Measurements from ENCODE around the gene SLCO2A1. TPM values are rescaled to one million over a fixed set of nuclear protein-coding genes. Genes with fewer than 3 reads are reported as not detected.

SLCO2A1 gene
- total RNA-seq, 2 donors from 2014 or later: 26.3 to 34.8 TPM

GRCh38 chr3:133901083-133901482 is 128.6 kb downstream of the SLCO2A1 start:
- Histone ChIP-seq H3K27ac (no peak overlapping the region), H3K27me3 (peaks cover 2% of the 10 kb centered on the region), H3K4me1 (no peaks in the 10 kb centered on the region), H3K9me3 (no peaks in the 10 kb centered on the region), H3K9ac (ENCODE audit: low read depth in 2 of 2, low read length in 2 of 2) (no peak overlapping the region), H3K36me3 (no peaks in the 10 kb centered on the region), H3K4me3 (no peak overlapping the region)
- no peak for DNase-seq
- intact Hi-C loops (cut with DNase I): no loop called here
- TF ChIP-seq CTCF (IDR thresholded peaks at IDR 0.05): no peak

DNA sequence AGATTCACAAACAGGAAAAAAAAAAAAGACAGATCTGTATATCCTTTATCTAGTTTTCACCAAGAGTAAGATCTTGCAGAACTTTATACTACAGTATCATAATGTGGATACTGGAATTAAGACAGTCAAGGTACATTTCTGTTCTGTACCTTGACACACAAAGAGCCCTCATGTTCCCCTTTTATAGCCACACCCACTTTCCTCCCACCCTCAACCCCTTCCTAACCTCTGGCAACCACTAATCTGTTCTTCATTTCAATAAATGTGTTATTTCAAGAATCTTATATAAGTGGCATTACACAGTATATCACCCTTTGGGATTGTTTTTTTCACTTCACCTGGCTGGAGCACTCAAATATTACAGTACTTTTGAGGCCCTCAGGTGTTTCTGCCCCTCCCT is 130.4 kb downstream of the SLCO2A1 start:
- TF ChIP-seq CTCF (IDR thresholded peaks at IDR 0.05): no peak
- Histone ChIP-seq H3K27ac (no peak overlapping the region), H3K27me3 (peaks cover 20% of the 10 kb centered on the region), H3K4me1 (peaks cover 6% of the 10 kb centered on the region), H3K9me3 (no peaks in the 10 kb centered on the region), H3K9ac (ENCODE audit: low read depth in 2 of 2, low read length in 2 of 2) (no peak overlapping the region), H3K36me3 (no peaks in the 10 kb centered on the region), H3K4me3 (no peak overlapping the region)
- intact Hi-C loops (cut with DNase I): no loop called here
- DNase-seq: no peak

GRCh38 chr3:133897547-133897946 is 132.2 kb downstream of the SLCO2A1 start:
- intact Hi-C loops (cut with DNase I): no loop called here
- Histone ChIP-seq H3K4me3 (no peak overlapping the region), H3K27me3 (peaks cover 23% of the 10 kb centered on the region), H3K4me1 (peaks cover 6% of the 10 kb centered on the region), H3K9ac (ENCODE audit: low read depth in 2 of 2, low read length in 2 of 2) (no peak overlapping the region), H3K27ac (no peak overlapping the region), H3K9me3 (no peaks in the 10 kb centered on the region), H3K36me3 (no peaks in the 10 kb centered on the region)
- no peak for DNase-seq
- no peak for TF ChIP-seq CTCF (IDR thresholded peaks at IDR 0.05)

GRCh38 chr3:133896002-133896761 is 133.5 kb downstream of the SLCO2A1 start:
- Histone ChIP-seq H3K9me3 (no peaks in the 10 kb centered on the region), H3K27ac (no peak overlapping the region), H3K4me3 (peak overlapping the region; percentile 47), H3K27me3 (peaks cover 23% of the 10 kb centered on the region), H3K4me1 (peaks cover 6% of the 10 kb centered on the region), H3K9ac (ENCODE audit: low read depth in 2 of 2, low read length in 2 of 2) (peak overlapping the region in 1 of 2 donors; percentile 59), H3K36me3 (no peaks in the 10 kb centered on the region)
- intact Hi-C loops (cut with DNase I): no loop called here
- DNase-seq: no peak
- TF ChIP-seq CTCF (IDR thresholded peaks at IDR 0.05): no peak

DNA sequence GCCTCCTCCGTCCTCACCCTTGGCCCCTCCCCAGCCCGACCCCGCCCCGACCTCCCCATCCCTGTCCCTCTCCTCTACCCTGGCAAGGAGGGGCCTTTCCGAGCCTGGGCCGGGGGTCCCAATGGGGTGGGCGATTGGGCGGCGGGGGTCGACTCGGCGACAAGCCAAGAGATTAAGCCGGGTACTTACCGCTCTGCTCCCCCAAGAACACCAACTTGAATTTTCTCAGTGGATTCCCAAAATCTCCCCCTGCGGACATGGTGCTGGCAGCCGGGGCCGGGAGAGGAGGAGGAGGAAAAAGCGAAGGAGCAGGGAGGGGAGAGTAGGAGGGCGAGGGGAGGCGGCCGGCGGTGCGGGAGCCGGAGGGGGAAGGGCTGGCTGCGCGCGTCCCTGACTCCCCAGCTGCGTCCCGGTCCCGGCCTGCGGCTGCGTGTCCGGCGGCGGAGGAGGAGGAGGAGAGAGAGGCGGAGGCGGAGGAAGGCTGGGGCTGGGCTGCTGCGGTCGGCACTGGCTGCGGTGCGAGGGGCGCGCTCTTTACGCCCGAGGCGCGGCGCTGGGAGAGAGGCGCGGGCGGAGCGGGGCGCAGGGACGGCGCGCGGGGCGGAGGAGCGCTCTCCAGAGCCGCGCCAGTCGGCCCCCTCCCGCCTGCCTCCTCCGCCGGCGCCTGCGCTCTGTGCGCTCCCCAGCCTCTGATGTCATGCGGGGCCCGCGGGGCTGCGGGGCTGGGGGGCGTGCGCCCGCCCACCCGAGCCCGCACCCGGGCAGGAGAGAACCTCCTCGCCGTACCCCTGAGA is 134.3 kb downstream of the SLCO2A1 start, which contains the start of gene RAB6B:
TSS of gene RAB6B (minus strand) at position 675 of the 794 bp plus-strand sequence. CDS start at position 259, 416 bp downstream.
- Histone ChIP-seq H3K36me3 (no peaks in the 10 kb centered on the region), H3K4me1 (peaks cover 6% of the 10 kb centered on the region), H3K27me3 (peaks cover 23% of the 10 kb centered on the region), H3K9ac (ENCODE audit: low read depth in 2 of 2, low read length in 2 of 2) (peak within 1 kb of the TSS in 1 of 2 donors; percentile 59), H3K4me3 (peak within 1 kb of the TSS; percentile 47), H3K9me3 (no peaks in the 10 kb centered on the region), H3K27ac (no peak within 1 kb of the TSS)
- intact Hi-C loops (cut with DNase I): no loop called here
- DNase-seq: no peak
- TF ChIP-seq CTCF (IDR thresholded peaks at IDR 0.05): no peak

Data from colonic mucosa (tissue), 4 donors.